GM18868 (cell line): Measurements from ENCODE around the gene PMVK.

Experiments used
- ATAC-seq: cut with Tn5 transposase; IDR thresholded peaks from one replicate; pipeline ENCODE4 v1.9.1; 2021; ENCODE audit warnings: mild to moderate bottlenecking, moderate library complexity; ENCODE audit not compliant: unreplicated experiment

The PMVK gene

GRCh38 chr1:154967331-154967950, 30.9 kb upstream of the PMVK start:
- ATAC-seq: no peak

GRCh38 chr1:154966111-154966510, 29.6 kb upstream of the PMVK start:
- ATAC-seq: no peak

GRCh38 chr1:154964359-154964758, 27.8 kb upstream of the PMVK start:
- no peak for ATAC-seq

GRCh38 chr1:154963643-154964042, 27.1 kb upstream of the PMVK start:
- ATAC-seq: no peak

GRCh38 chr1:154962795-154963330, 26.3 kb upstream of the PMVK start:
- ATAC-seq: no peak

GRCh38 chr1:154962156-154962749, 25.7 kb upstream of the PMVK start:
- ATAC-seq: peak; percentile 11

- ATAC-seq: peak; percentile 79
These were observed 25.0 kb upstream of the PMVK start, which contains the start of gene PYGO2 for GRCh38 chr1:154961207-154962155. TSS of gene PYGO2 (minus strand) at chr1:154961782. CDS start at chr1:154961576, 206 bp downstream.

- ATAC-seq: no peak
These were observed 24.1 kb upstream of the PMVK start for GRCh38 chr1:154960446-154961136.

GRCh38 chr1:154959426-154959780, 22.9 kb upstream of the PMVK start:
- no peak for ATAC-seq

- ATAC-seq: no peak
These were observed 22.3 kb upstream of the PMVK start for GRCh38 chr1:154958681-154959425.

- ATAC-seq: no peak
These were observed 21.5 kb upstream of the PMVK start for GRCh38 chr1:154958036-154958435.

GRCh38 chr1:154957091-154957657, 20.7 kb upstream of the PMVK start:
- ATAC-seq: no peak

GRCh38 chr1:154956544-154956941, 20.0 kb upstream of the PMVK start:
- no peak for ATAC-seq

- ATAC-seq: peak; percentile 71
These were observed 19.4 kb upstream of the PMVK start, which contains the start of gene PBXIP1 for GRCh38 chr1:154955718-154956543. TSS of gene PBXIP1 (minus strand) at chr1:154956099. CDS start at chr1:154953721, 2,378 bp downstream.

GRCh38 chr1:154955039-154955717, 18.7 kb upstream of the PMVK start:
- ATAC-seq: peak; percentile 46

- ATAC-seq: no peak
These were observed 18.0 kb upstream of the PMVK start for GRCh38 chr1:154954541-154954940.

- ATAC-seq: no peak
These were observed 17.1 kb upstream of the PMVK start for GRCh38 chr1:154953611-154954038.

GRCh38 chr1:154952664-154953063, 16.1 kb upstream of the PMVK start:
- ATAC-seq: no peak
